HFF-Myc (cell line): ENCODE data around the gene SPTBN1.
"Not testable (repeated sequence)": the region's sequence is repeated elsewhere in the genome, so short reads cannot be mapped to it uniquely, and the experiment has no call there.

Experiments used
- DNase-seq: peaks from one replicate; pipeline ENCODE4 v3.0.0-alpha.2; 2011; ENCODE audit warnings: low read depth; ENCODE audit errors: extremely low read depth
- H3K4me3 ChIP-seq: replicated peaks from 2 replicates; pipeline ENCODE4 v1.5.1; 2011; ENCODE audit warnings: low read depth, mild to moderate bottlenecking, control low read depth, low read length
- CTCF ChIP-seq: IDR thresholded peaks from 2 replicates; pipeline ENCODE4 v1.5.1; 2012; ENCODE audit warnings: mild to moderate bottlenecking, low read depth, low read length, control low read depth; ENCODE audit errors: missing control alignments

The SPTBN1 gene

DNA sequence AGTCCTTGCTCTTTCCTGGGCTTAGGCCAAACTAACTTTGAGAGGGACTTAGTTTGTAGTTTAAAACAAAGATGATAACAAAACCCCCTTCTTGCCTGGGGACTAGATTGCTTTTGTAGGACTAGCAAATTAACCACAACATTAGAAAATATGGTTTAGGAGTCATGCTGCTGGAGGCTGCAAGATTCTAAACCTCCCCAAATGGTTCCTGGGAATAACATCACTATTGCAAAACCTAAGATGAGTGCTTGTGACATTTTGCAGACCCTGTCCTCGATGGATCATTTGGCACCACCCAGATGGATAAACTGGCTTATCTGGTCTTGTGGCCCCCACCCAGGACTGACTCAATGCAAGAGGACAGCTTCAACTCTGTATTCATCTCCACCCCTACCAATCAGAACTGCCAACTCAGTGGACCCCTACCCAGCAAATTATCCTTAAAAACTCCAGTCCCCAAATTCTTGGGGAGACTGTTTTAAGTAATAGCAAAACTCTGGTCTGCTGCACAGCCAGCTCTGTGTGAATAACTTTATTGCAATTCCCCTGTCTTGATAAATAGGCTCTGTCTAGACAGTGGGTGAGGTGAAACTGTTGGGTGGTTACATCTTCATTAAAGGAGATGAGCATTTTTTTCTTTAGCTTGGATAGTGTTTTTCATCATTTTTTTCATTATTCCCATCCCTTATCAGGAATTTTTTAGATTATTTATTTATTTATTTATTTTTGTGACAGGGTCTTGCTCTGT is 58.9 kb downstream of the SPTBN1 start:
- H3K4me3 ChIP-seq: no peak overlapping the region
- TF ChIP-seq CTCF: no peak
- no peak for DNase-seq

DNA sequence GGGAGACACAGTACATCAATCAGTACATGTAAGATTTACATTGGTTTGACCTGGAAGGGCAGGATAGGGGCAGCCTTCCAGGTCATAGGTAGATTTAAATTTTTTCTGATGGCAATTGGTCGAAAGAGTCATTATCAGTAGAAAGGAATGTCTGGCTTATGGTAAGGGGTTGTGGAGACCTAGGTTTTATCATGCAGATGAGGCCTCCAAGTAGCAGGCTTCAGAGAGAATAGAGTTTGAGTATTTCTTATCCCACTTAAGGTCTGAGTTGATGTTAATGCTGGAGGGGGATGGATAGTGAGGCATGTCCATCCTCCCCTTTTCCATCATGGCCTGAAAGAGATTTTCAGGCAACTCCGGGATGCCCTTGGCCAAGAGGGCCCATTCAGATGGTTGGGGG is 60.7 kb downstream of the SPTBN1 start:
- no peak for DNase-seq
- no peak overlapping the region for H3K4me3 ChIP-seq
- TF ChIP-seq CTCF: no peak

GRCh38 chr2:54518016-54518415 is 61.9 kb downstream of the SPTBN1 start:
- DNase-seq, H3K4me3 ChIP-seq: not testable (repeated sequence)

DNA sequence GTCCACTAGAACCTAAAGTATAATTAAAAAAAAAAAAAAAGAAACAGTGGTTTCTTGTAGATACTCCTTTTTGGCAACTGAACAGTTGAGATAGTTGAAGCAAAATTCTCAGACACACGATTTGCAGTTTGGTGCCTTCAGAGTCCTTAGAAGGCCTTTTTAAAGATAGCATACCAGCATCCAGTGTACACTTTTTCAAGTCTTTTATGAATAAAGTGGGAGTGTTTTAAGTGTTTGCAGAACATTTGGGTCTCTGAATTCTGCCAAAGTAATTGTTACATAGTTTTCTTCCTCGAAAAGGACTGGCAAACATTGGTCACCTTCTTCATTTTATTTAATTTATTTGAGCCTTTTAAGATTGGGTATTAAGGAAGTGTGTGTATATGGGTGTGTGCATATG is 62.3 kb downstream of the SPTBN1 start:
- no peak overlapping the region for H3K4me3 ChIP-seq
- TF ChIP-seq CTCF: no peak
- DNase-seq: no peak

DNA sequence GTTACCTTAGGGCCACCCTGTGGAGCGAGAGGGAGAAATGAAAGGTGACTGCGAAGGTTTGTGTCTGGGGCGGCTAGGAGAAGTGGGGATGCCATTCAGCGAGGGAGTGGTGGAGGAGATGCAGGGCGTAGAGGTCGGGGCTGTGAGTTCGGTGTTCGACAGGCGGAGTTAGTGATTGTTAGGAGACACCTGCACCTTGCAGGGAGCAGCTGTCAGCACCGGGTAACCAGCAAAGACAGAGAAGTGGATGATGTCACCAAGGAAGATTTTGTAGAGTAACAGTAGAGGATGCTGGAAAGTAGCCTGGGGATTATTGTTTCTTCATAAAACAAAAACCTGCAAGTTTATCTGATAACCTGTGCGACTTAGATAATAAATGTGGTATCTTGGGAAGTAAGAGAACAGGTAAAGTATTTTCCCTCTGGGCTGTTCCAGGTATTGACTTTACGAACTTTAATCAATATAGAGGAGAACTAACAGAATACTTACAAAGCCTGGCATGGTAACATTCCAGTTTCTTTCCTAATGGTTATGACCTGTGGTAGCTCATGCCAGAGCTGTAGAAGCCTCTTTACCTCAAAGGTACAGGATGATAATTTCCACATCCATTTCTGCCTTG is 63.8 kb downstream of the SPTBN1 start:
- TF ChIP-seq CTCF: no peak
- no peak for DNase-seq
- no peak overlapping the region for H3K4me3 ChIP-seq

GRCh38 chr2:54520687-54521086 is 64.6 kb downstream of the SPTBN1 start:
- no peak overlapping the region for H3K4me3 ChIP-seq
- DNase-seq: peak; percentile 52
- no peak for TF ChIP-seq CTCF

GRCh38 chr2:54522624-54523281 is 66.6 kb downstream of the SPTBN1 start:
- DNase-seq: no peak
- H3K4me3 ChIP-seq: no peak overlapping the region
- TF ChIP-seq CTCF: peak; percentile 57
